Activated T-helper 17 cell treated with anti-CD3 and anti-CD28 coated beads, Interleukin-2, amount 50 U/mL, for 72 hours (primary cell): ENCODE results near the gene HOXD4. TPM values are rescaled to one million over a fixed set of nuclear protein-coding genes. Genes with fewer than 3 reads are reported as not detected.

ENCODE experiments used
- ATAC-seq: fragments of 150-1000 bp; cut with Tn5 transposase; replicated peaks from 2 replicates; pipeline ENCODE4 v1.10.0; 2021; ENCODE audit warnings: mild to moderate bottlenecking, moderate library complexity
- H3K27ac Mint-ChIP-seq: one replicate; pipeline ENCODE4 v1.8.0; 2022; ENCODE audit warnings: mixed read lengths
- H3K27me3 Mint-ChIP-seq: one replicate; pipeline ENCODE4 v1.8.0; 2022; ENCODE audit warnings: mixed read lengths
- H3K36me3 Mint-ChIP-seq: one replicate; pipeline ENCODE4 v1.8.0; 2022; ENCODE audit warnings: low read depth, mild to moderate bottlenecking, mixed read lengths
- H3K4me1 Mint-ChIP-seq: one replicate; pipeline ENCODE4 v1.8.0; 2022; ENCODE audit warnings: mixed read lengths
- H3K4me3 Mint-ChIP-seq: one replicate; pipeline ENCODE4 v1.8.0; 2022; ENCODE audit warnings: mild to moderate bottlenecking, mixed read lengths
- H3K9me3 Mint-ChIP-seq: one replicate; pipeline ENCODE4 v1.8.0; 2022; ENCODE audit warnings: mixed read lengths
- total RNA-seq, 2 donors: library from RNA; stranded (reverse); gene quantifications; one replicate each; pipeline ENCODE4 v1.2.3, GENCODE V29; 2022

Gene HOXD4
- total RNA-seq, 2 donors from 2014 or later: not detected

- H3K9me3 Mint-ChIP-seq: no peaks in the 10 kb centered on the region
- no peak for ATAC-seq
- no peaks in the 10 kb centered on the region for H3K4me1 Mint-ChIP-seq
- H3K27ac Mint-ChIP-seq: no peak overlapping the region
- H3K36me3 Mint-ChIP-seq: peaks cover 6% of the 10 kb centered on the region
- H3K4me3 Mint-ChIP-seq: no peak overlapping the region
- peaks cover 63% of the 10 kb centered on the region for H3K27me3 Mint-ChIP-seq
Measured at GRCh38 chr2:176172007-176172894, 20.9 kb downstream of the HOXD4 start.

- H3K9me3 Mint-ChIP-seq: no peaks in the 10 kb centered on the region
- H3K36me3 Mint-ChIP-seq: peaks cover 6% of the 10 kb centered on the region
- no peaks in the 10 kb centered on the region for H3K4me1 Mint-ChIP-seq
- peaks cover 59% of the 10 kb centered on the region for H3K27me3 Mint-ChIP-seq
- no peak overlapping the region for H3K4me3 Mint-ChIP-seq
- ATAC-seq: no peak
- no peak overlapping the region for H3K27ac Mint-ChIP-seq
Measured at GRCh38 chr2:176172895-176173566, 21.7 kb downstream of the HOXD4 start.

- ATAC-seq: no peak
- H3K4me3 Mint-ChIP-seq: no peak overlapping the region
Measured at GRCh38 chr2:176173567-176174381, 22.4 kb downstream of the HOXD4 start.

GRCh38 chr2:176174382-176174823 is 23.1 kb downstream of the HOXD4 start:
- ATAC-seq: no peak
- Mint-ChIP-seq H3K4me3 (no peak overlapping the region), H3K9me3 (no peaks in the 10 kb centered on the region), H3K4me1 (no peaks in the 10 kb centered on the region), H3K27me3 (peaks cover 63% of the 10 kb centered on the region), H3K27ac (no peak overlapping the region), H3K36me3 (peaks cover 6% of the 10 kb centered on the region)

More at GRCh38 chr2:176173567-176174381, 22.4 kb downstream of the HOXD4 start:
- Mint-ChIP-seq H3K36me3 (peaks cover 6% of the 10 kb centered on the region), H3K27me3 (peaks cover 58% of the 10 kb centered on the region), H3K9me3 (no peaks in the 10 kb centered on the region), H3K27ac (no peak overlapping the region), H3K4me1 (no peaks in the 10 kb centered on the region)

- H3K27ac Mint-ChIP-seq: no peak overlapping the region
- ATAC-seq: no peak
- H3K4me1 Mint-ChIP-seq: no peaks in the 10 kb centered on the region
- peaks cover 64% of the 10 kb centered on the region for H3K27me3 Mint-ChIP-seq
- no peak overlapping the region for H3K4me3 Mint-ChIP-seq
- H3K9me3 Mint-ChIP-seq: no peaks in the 10 kb centered on the region
- peaks cover 6% of the 10 kb centered on the region for H3K36me3 Mint-ChIP-seq
Measured at GRCh38 chr2:176174824-176175708, 23.7 kb downstream of the HOXD4 start.

GRCh38 chr2:176175709-176176607 is 24.6 kb downstream of the HOXD4 start:
- no peak overlapping the region for H3K4me3 Mint-ChIP-seq
- no peak for ATAC-seq
- peaks cover 69% of the 10 kb centered on the region for H3K27me3 Mint-ChIP-seq
- H3K4me1 Mint-ChIP-seq: no peaks in the 10 kb centered on the region
- no peaks in the 10 kb centered on the region for H3K9me3 Mint-ChIP-seq
- no peak overlapping the region for H3K27ac Mint-ChIP-seq
- H3K36me3 Mint-ChIP-seq: peaks cover 6% of the 10 kb centered on the region

GRCh38 chr2:176177580-176178037 is 26.3 kb downstream of the HOXD4 start:
- Mint-ChIP-seq H3K4me3 (no peak overlapping the region), H3K27ac (no peak overlapping the region), H3K36me3 (peaks cover 2% of the 10 kb centered on the region), H3K27me3 (peaks cover 71% of the 10 kb centered on the region), H3K4me1 (no peaks in the 10 kb centered on the region), H3K9me3 (no peaks in the 10 kb centered on the region)
- no peak for ATAC-seq

- no peak for ATAC-seq
- no peak overlapping the region for H3K27ac Mint-ChIP-seq
- H3K9me3 Mint-ChIP-seq: no peaks in the 10 kb centered on the region
- no peaks in the 10 kb centered on the region for H3K36me3 Mint-ChIP-seq
- no peak overlapping the region for H3K4me3 Mint-ChIP-seq
- H3K27me3 Mint-ChIP-seq: peaks cover 69% of the 10 kb centered on the region
- H3K4me1 Mint-ChIP-seq: no peaks in the 10 kb centered on the region
Measured at GRCh38 chr2:176178038-176178756, 26.8 kb downstream of the HOXD4 start.

- H3K4me1 Mint-ChIP-seq: no peaks in the 10 kb centered on the region
- no peaks in the 10 kb centered on the region for H3K36me3 Mint-ChIP-seq
- no peak overlapping the region for H3K27ac Mint-ChIP-seq
- no peaks in the 10 kb centered on the region for H3K9me3 Mint-ChIP-seq
- H3K4me3 Mint-ChIP-seq: no peak overlapping the region
- no peak for ATAC-seq
- H3K27me3 Mint-ChIP-seq: peaks cover 70% of the 10 kb centered on the region
Measured at GRCh38 chr2:176178757-176179295, 27.5 kb downstream of the HOXD4 start.

GRCh38 chr2:176181551-176181950 is 30.2 kb downstream of the HOXD4 start:
- Mint-ChIP-seq H3K27ac (no peak overlapping the region), H3K9me3 (no peaks in the 10 kb centered on the region), H3K27me3 (peaks cover 66% of the 10 kb centered on the region), H3K36me3 (no peaks in the 10 kb centered on the region), H3K4me3 (no peak overlapping the region), H3K4me1 (no peaks in the 10 kb centered on the region)
- ATAC-seq: no peak

- peaks cover 65% of the 10 kb centered on the region for H3K27me3 Mint-ChIP-seq
- ATAC-seq: no peak
- H3K27ac Mint-ChIP-seq: no peak overlapping the region
- H3K36me3 Mint-ChIP-seq: peaks cover under 1% of the 10 kb centered on the region
- no peak overlapping the region for H3K4me3 Mint-ChIP-seq
- H3K4me1 Mint-ChIP-seq: peaks cover 6% of the 10 kb centered on the region
- no peaks in the 10 kb centered on the region for H3K9me3 Mint-ChIP-seq
Measured at GRCh38 chr2:176182671-176183070, 31.3 kb downstream of the HOXD4 start.

- Mint-ChIP-seq H3K36me3 (peaks cover 5% of the 10 kb centered on the region), H3K4me1 (peaks cover 10% of the 10 kb centered on the region), H3K27ac (no peak overlapping the region), H3K4me3 (no peak overlapping the region), H3K9me3 (no peaks in the 10 kb centered on the region), H3K27me3 (peaks cover 60% of the 10 kb centered on the region)
- no peak for ATAC-seq
Measured at GRCh38 chr2:176184749-176185148, 33.4 kb downstream of the HOXD4 start.
